Stimulated activated CD4-positive, alpha-beta T cell treated with anti-CD3 and anti-CD28 coated beads, Interleukin-1b, Interleukin-23, amount 100 ng/mL, for 1 hour (primary cell): ENCODE measurements around the gene R3HDM4.
"Not testable (repeated sequence)": the region's sequence is repeated elsewhere in the genome, so short reads cannot be mapped to it uniquely, and the experiment has no call there.

Experiments used
- DNase-seq, 2 donors: peaks; one replicate each; pipeline ENCODE4 v3.0.0-alpha.2; 2020; ENCODE audit warnings: low read depth in 2 of 2

Gene R3HDM4

DNA sequence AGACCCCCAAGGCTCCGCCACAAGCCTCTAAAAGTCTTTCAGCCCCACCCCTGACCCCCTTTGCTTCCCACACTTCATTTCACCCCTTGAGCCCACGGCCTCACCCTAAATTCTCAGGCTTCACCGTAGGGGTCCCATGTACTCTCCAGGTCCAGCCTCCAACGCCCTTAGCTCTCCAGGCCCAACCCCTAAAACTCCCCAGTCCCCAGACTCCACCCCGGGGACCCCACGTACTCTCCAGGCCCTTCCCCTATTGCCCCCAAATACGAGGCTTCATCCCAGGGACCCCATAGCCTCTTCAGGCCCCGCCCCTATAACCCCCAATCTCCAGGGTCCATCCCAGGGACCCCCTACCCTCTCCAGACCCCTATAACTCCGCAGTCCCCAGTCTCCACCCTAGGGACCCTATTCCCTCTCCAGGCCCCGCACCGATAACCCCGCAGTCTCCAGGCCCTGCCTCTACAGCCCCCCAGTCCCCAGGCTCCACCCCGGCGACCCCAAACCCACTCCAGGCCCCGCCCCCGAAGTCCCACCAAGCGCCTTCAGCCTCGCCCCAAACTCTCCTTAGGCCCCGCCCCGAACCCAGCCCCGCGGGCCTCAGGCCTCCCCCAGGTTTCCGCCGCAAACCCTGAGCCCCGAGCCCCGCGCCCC, 20.7 kb downstream of the R3HDM4 start:
- no peak for DNase-seq

DNA sequence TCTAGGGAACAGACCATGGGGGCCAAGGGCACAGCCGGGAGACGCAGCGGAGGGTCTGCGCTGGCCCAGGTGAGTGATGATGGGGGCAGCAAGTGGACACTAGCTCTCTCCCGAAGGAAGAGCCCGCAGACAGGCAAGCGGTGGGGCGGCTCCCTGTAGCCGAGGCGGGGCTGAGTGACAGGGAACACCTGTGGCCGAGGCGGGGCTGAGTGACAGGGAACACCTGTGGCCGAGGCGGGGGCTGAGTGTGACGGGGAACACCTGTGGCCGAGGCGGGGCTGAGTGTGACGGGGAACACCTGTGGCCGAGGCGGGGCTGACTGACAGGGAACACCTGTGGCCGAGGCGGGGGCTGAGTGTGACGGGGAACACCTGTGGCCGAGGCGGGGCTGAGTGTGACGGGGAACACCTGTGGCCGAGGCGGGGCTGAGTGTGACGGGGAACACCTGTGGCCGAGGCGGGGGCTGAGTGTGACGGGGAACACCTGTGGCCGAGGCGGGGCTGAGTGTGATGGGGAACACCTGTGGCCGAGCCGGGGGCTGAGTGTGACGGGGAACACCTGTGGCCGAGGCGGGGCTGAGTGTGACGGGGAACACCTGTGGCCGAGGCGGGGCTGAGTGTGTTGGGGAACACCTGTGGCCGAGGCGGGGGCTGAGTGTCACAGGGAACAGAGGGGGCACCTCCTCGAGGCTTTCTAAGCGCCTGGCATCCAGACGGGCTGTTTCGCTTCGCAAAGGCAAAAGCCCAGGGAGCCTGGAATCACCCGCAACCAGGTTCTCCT, 21.4 kb downstream of the R3HDM4 start:
- not testable (repeated sequence) for DNase-seq

- no peak for DNase-seq
Measured at GRCh38 chr19:890831-891230, 22.2 kb downstream of the R3HDM4 start.

DNA sequence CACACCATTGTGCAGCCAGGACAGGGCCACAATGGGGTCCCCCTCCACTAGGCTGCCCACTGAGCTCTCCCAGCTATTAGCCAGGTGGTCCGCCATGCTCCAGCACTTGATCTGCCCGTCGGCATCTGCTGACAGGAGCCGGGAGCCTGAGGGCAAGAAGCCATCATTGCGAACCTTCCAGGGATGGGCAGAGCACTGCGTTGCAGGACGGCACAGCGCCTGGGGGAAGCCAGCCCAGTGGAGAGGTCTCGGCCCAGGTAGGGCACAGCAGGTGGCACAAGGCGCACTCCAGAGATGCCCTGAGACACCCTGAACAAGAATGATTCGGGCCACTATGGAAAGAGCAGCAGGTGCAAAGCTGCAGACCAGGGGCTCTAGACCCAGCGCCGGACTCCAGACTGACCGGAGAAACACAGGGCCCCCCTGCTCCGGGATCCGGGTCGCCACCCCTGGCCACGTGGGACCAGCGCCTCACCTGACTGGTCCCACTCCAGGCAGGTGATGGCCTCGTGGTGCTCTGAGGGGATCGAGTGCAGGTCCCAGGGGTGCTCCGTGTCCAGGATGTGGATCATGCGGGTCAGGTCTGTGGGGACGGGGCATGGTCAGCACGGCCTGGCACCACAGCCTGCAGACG, 23.2 kb downstream of the R3HDM4 start:
- no peak for DNase-seq

- no peak for DNase-seq
Measured at GRCh38 chr19:888581-889385, 24.2 kb downstream of the R3HDM4 start.

DNA sequence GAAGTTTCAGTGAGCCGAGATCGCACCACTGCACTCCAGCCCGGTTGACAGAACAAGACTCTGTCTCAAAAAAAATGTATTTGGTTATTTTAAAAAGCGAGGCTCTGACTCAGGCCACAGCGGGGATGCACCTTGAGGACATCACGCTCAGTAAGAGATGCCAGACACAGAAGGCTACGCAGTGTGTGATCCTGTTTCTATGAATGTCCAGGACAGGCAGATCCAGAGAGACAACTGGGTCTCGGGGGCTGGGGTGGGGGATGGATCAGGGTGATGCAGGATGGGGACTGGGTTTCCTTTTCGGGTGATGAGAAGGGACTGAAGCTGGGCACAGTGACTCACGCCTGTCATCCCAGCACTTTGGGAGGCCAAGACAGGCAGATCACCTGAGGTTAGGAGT, 25.4 kb downstream of the R3HDM4 start:
- no peak for DNase-seq

GRCh38 chr19:887072-887471, 25.9 kb downstream of the R3HDM4 start:
- DNase-seq, result no peak

- no peak for DNase-seq
Measured at GRCh38 chr19:885536-886224, 27.3 kb downstream of the R3HDM4 start.

GRCh38 chr19:884420-885211, 28.4 kb downstream of the R3HDM4 start:
- DNase-seq, result no peak

DNA sequence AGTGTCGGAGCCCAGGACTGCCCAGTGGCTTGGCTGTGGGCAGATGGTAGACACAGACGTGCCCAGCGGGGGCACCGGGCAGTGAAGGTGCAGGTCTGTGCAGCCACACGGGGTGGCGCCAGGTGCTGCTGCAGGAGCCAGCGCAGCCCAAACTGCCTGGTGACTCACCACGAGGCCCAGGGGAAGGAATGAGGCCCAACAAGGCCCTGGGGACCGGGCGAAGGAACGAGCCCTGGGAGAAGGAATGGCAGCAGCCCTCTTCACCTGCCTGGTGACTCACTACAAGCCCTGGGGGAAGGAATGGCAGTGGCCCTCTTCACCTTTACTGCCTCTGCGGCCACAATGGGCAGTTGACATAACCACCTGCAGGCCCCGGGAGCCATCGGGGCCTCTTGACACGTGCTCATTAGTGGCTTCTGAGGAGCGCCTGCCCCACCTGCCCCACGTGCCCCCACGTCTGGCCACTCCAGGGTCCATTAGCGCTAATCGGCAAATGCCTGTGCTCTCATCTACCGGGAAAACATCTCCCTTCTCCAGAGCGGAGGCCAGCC, 29.3 kb downstream of the R3HDM4 start:
- no peak for DNase-seq

GRCh38 chr19:882871-883497, 30.0 kb downstream of the R3HDM4 start:
- DNase-seq, result no peak

DNA sequence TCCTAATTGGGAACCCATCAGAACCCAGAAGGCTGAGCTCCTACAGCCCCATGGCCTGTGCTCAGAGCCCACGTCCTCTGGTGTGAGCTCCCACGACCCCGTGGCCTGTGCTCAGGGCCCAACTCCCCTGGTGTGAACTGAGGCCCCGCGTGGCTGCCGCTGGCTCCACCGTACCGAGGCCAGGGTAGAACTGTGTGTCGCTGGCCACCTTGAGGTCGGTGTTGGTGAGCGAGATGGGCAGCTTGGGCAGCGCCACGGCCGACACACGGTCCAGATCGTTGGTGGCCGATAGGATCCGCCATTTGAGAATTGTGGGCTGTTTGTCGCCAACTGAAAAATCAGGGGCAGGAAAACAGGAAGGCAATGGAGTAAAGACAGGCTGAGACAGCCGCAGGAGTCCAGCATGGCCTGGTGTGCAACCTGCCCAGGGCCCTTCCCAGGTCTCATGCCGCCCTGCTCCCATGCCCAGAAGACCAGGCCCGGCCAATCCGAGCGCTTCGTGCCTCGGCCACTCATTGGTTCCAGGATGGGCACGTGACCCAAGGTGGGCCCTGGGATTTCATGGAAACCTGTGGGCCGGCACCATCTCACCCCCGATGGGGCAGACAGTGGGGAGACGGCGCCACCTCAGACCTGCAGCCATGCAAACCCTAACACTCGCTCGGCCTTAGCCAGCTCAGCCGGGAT, 31.5 kb downstream of the R3HDM4 start:
- DNase-seq, result no peak

DNA sequence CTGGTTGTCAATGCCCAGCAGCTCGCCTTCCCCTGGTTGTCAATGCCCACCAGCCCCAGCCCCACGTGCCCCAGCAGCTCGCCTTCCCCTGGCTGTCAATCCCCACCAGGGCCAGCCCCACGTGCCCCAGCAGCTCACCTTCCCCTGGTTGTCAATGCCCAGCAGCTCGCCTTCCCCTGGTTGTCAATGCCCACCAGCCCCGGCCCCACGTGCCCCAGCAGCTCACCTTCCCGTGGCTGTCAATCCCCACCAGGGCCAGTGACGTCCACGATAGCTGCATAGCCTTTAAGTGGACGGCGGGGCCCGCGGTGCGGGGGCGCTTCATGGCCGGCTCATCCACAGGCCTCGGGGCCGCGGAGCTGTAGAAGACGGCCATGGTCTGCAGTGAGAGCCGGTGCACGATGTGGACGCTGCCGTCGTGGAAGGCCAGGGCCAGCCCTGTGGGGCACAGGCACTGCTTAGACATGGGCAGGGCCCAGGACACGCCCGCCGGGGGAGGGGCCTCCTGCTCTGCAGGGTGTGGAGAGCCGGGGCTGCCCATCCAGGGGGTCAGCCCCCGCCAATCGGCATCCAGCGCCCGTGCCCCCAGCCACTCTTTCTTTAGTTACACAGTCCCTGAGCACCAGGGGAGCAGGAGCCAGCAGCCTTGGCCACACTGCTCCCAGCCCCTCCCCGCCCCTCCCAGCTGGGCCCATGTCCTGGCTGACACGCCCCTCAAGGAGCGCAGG, 33.1 kb downstream of the R3HDM4 start:
- DNase-seq, result no peak

DNA sequence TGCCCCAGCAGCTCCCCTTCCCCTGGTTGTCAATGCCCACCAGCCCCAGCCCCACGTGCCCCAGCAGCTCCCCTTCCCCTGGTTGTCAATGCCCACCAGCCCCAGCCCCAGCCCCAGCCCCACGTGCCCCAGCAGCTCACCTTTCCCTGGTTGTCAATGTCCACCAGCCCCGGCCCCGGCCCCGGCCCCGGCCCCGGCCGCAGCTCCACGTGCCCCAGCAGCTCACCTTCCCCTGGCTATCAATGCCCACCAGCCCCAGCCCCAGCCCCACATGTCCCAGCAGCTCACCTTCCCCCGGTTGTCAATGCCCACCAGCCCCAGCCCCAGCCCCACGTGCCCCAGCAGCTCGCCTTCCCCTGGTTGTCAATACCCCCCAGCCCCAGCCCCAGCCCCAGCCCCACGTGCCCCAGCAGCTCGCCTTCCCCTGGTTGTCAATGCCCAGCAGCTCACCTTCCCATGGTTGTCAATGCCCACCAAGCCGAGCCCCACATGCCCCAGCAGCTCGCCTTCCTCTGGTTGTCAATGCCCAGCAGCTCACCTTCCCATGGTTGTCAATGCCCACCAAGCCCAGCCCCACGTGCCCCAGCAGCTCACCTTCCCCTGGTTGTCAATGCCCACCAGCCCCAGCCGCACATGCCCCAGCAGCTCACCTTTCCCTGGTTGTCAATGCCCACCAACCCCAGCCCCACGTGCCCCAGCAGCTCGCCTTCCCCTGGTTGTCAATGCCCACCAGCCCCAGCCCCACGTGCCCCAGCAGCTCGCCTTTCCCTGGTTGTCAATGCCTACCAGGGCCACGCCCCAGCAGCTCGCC, 34.1 kb downstream of the R3HDM4 start:
- DNase-seq, result not testable (repeated sequence)

GRCh38 chr19:877992-878660, 34.9 kb downstream of the R3HDM4 start:
- DNase-seq, result not testable (repeated sequence)

- DNase-seq, result no peak
Measured at GRCh38 chr19:876780-877314, 36.2 kb downstream of the R3HDM4 start.

- DNase-seq, result no peak
Measured at GRCh38 chr19:876089-876488, 36.9 kb downstream of the R3HDM4 start.
